ENCODE results near the gene RNF220. TPM values are rescaled to one million over a fixed set of nuclear protein-coding genes. Genes with fewer than 3 reads are reported as not detected.

The RNF220 gene
- polyA plus RNA-seq, 1 donor from 2014 or later = 142 TPM

GRCh38 chr1:44565259-44565750, 160.2 kb downstream of the RNF220 start:
- no peaks in the 10 kb centered on the region for H3K36me3 ChIP-seq (ENCODE audit: insufficient read depth, low read length)
- no peaks in the 10 kb centered on the region for H4K20me1 ChIP-seq (ENCODE audit: insufficient read depth)
- H3K9me3 ChIP-seq (ENCODE audit: low read length) = no peaks in the 10 kb centered on the region
- no peak overlapping the region for H3K4me3 ChIP-seq (ENCODE audit: low read length)
- no peak overlapping the region for H3K27ac ChIP-seq (ENCODE audit: low read length)
- H3K4me2 ChIP-seq (ENCODE audit: low read length) = no peak overlapping the region
- no peak overlapping the region for H2AFZ ChIP-seq (ENCODE audit: low read depth, low read length)
- TF ChIP-seq TAF1 (IDR thresholded peaks at IDR 0.05; ENCODE audit: low read depth) = no peak
- no peaks in the 10 kb centered on the region for H3K27me3 ChIP-seq (ENCODE audit: insufficient read depth, low read depth, low read length)
- H3K9me2 ChIP-seq (ENCODE audit: insufficient read depth, low read length) = no peaks in the 10 kb centered on the region
- H3K79me2 ChIP-seq (replicated peaks; ENCODE audit: insufficient read depth, low read length) = no peaks in the 10 kb centered on the region
- no peaks in the 10 kb centered on the region for H3F3A ChIP-seq (ENCODE audit: insufficient read depth, low read length, poor library complexity, severe bottlenecking)
- H3K9ac ChIP-seq (ENCODE audit: low read length) = no peak overlapping the region

GRCh38 chr1:44565833-44566232, 160.8 kb downstream of the RNF220 start:
- Histone ChIP-seq H3F3A (ENCODE audit: insufficient read depth, low read length, poor library complexity, severe bottlenecking) (no peaks in the 10 kb centered on the region), H3K9me2 (ENCODE audit: insufficient read depth, low read length) (no peaks in the 10 kb centered on the region), H3K4me2 (ENCODE audit: low read length) (no peak overlapping the region), H4K20me1 (ENCODE audit: insufficient read depth) (no peaks in the 10 kb centered on the region), H3K27me3 (ENCODE audit: insufficient read depth, low read depth, low read length) (no peaks in the 10 kb centered on the region), H3K9ac (ENCODE audit: low read length) (no peak overlapping the region), H3K9me3 (ENCODE audit: low read length) (no peaks in the 10 kb centered on the region), H3K4me3 (ENCODE audit: low read length) (no peak overlapping the region), H2AFZ (ENCODE audit: low read depth, low read length) (no peak overlapping the region), H3K36me3 (ENCODE audit: insufficient read depth, low read length) (no peaks in the 10 kb centered on the region), H3K79me2 (replicated peaks; ENCODE audit: insufficient read depth, low read length) (no peaks in the 10 kb centered on the region), H3K27ac (ENCODE audit: low read length) (no peak overlapping the region)
- TF ChIP-seq CTCF (IDR thresholded peaks at IDR 0.05; ENCODE audit: poor library complexity, severe bottlenecking) (no peak), REST (IDR thresholded peaks at IDR 0.05; ENCODE audit: borderline replicate concordance) (no peak), EP300 (conservative IDR thresholded peaks at IDR 0.05; ENCODE audit: poor library complexity, severe bottlenecking) (no peak), MXI1 (conservative IDR thresholded peaks at IDR 0.05; ENCODE audit: poor library complexity, severe bottlenecking) (no peak)

- no peak overlapping the region for H3K4me3 ChIP-seq (ENCODE audit: low read length)
- H3K9ac ChIP-seq (ENCODE audit: low read length) = no peak overlapping the region
Measured at GRCh38 chr1:44566281-44567046, 161.4 kb downstream of the RNF220 start.

More at GRCh38 chr1:44566281-44567046, 161.4 kb downstream of the RNF220 start:
- TF ChIP-seq MXI1 (conservative IDR thresholded peaks at IDR 0.05; ENCODE audit: poor library complexity, severe bottlenecking) (no peak), CTCF (IDR thresholded peaks at IDR 0.05; ENCODE audit: poor library complexity, severe bottlenecking) (no peak), EP300 (conservative IDR thresholded peaks at IDR 0.05; ENCODE audit: poor library complexity, severe bottlenecking) (no peak), TAF1 (IDR thresholded peaks at IDR 0.05; ENCODE audit: low read depth) (no peak), EZH2 (IDR thresholded peaks at IDR 0.05; ENCODE audit: borderline replicate concordance, insufficient read depth, low read length, poor library complexity, severe bottlenecking) (no peak), POLR2AphosphoS5 (IDR thresholded peaks at IDR 0.05) (no peak), SMC3 (conservative IDR thresholded peaks at IDR 0.05; ENCODE audit: poor library complexity) (no peak), RAD21 (conservative IDR thresholded peaks at IDR 0.05) (no peak), REST (IDR thresholded peaks at IDR 0.05; ENCODE audit: borderline replicate concordance) (no peak)
- H3K27ac ChIP-seq (ENCODE audit: low read length) = no peak overlapping the region
- H2AFZ ChIP-seq (ENCODE audit: low read depth, low read length) = no peak overlapping the region
- H3K36me3 ChIP-seq (ENCODE audit: insufficient read depth, low read length) = no peaks in the 10 kb centered on the region
- H4K20me1 ChIP-seq (ENCODE audit: insufficient read depth) = no peaks in the 10 kb centered on the region
- no peak overlapping the region for H3K4me2 ChIP-seq (ENCODE audit: low read length)
- H3K79me2 ChIP-seq (replicated peaks; ENCODE audit: insufficient read depth, low read length) = no peaks in the 10 kb centered on the region
- H3K9me3 ChIP-seq (ENCODE audit: low read length) = no peaks in the 10 kb centered on the region
- H3K27me3 ChIP-seq (ENCODE audit: insufficient read depth, low read depth, low read length) = no peaks in the 10 kb centered on the region
- H3F3A ChIP-seq (ENCODE audit: insufficient read depth, low read length, poor library complexity, severe bottlenecking) = no peaks in the 10 kb centered on the region
- no peaks in the 10 kb centered on the region for H3K9me2 ChIP-seq (ENCODE audit: insufficient read depth, low read length)
